ENCODE results near the gene KCNN1. TPM values are rescaled to one million over a fixed set of nuclear protein-coding genes. Genes with fewer than 3 reads are reported as not detected.
A peak's percentile ranks its signal among the peaks of the same experiment; 100 is the strongest.

The KCNN1 gene
- total and polyA plus RNA-seq, 2 of the 13 experiments (the other 11 are each of a cell fraction or from before 2014, with no cell fraction given) = 0.04 TPM; not detected in 1

GRCh38 chr19:18000915-18001776, 34.2 kb downstream of the KCNN1 start (continued):
- TF ChIP-seq HIC2 (CRISPR knock-in tag; IDR thresholded peaks at IDR 0.05; ENCODE audit: low read depth) = peak; percentile 55
- TF ChIP-seq RELA (CRISPR knock-in tag; IDR thresholded peaks at IDR 0.05) = no peak
- TF ChIP-seq TFE3 (CRISPR knock-in tag; IDR thresholded peaks at IDR 0.05) = peak; percentile 61
- TF ChIP-seq FIP1L1 (IDR thresholded peaks at IDR 0.05; ENCODE audit: borderline replicate concordance, insufficient read depth, low read depth, low read length) = no peak
- TF ChIP-seq EEA1 (CRISPR knock-in tag; IDR thresholded peaks at IDR 0.05; ENCODE audit: borderline replicate concordance) = peak; percentile 38; the same call in 1 of the 2 replicates
- TF ChIP-seq MYNN (CRISPR knock-in tag; IDR thresholded peaks at IDR 0.05; ENCODE audit: low read depth) = no peak
- no peak for TF ChIP-seq ZNF329 (CRISPR knock-in tag; IDR thresholded peaks at IDR 0.05; ENCODE audit: low read depth)
- TF ChIP-seq GATA4 (IDR thresholded peaks at IDR 0.05; ENCODE audit: borderline replicate concordance, low read depth) = no peak
- TF ChIP-seq KDM3A (CRISPR knock-in tag; IDR thresholded peaks at IDR 0.05; ENCODE audit: low read depth) = no peak
- no peak for TF ChIP-seq SNRNP70 (IDR thresholded peaks at IDR 0.05; ENCODE audit: low read depth, low read length)
- no peak for TF ChIP-seq ZNF850 (CRISPR knock-in tag; conservative IDR thresholded peaks at IDR 0.05)
- TF ChIP-seq ZBTB14 (CRISPR knock-in tag; IDR thresholded peaks at IDR 0.05) = peak; percentile 66
- TF ChIP-seq MXD4 (CRISPR knock-in tag; IDR thresholded peaks at IDR 0.05) = 0 out of 2 replicates have a peak, but pooled peaks have one; percentile 35
- TF ChIP-seq THAP9 (CRISPR knock-in tag; IDR thresholded peaks at IDR 0.05; ENCODE audit: borderline replicate concordance) = no peak
- no peak; the same call in 1 of the 2 replicates for TF ChIP-seq NFAT5 (CRISPR knock-in tag; IDR thresholded peaks at IDR 0.05)
